ENCODE results near the gene ARL15.

GRCh38 chr5:54302267-54302687 lies 8.1 kb downstream of the ARL15 start:
- TF ChIP-seq MAX (IDR thresholded peaks at IDR 0.05; ENCODE audit: low read depth, low read length) = no peak
- TF ChIP-seq, protein P1, sequence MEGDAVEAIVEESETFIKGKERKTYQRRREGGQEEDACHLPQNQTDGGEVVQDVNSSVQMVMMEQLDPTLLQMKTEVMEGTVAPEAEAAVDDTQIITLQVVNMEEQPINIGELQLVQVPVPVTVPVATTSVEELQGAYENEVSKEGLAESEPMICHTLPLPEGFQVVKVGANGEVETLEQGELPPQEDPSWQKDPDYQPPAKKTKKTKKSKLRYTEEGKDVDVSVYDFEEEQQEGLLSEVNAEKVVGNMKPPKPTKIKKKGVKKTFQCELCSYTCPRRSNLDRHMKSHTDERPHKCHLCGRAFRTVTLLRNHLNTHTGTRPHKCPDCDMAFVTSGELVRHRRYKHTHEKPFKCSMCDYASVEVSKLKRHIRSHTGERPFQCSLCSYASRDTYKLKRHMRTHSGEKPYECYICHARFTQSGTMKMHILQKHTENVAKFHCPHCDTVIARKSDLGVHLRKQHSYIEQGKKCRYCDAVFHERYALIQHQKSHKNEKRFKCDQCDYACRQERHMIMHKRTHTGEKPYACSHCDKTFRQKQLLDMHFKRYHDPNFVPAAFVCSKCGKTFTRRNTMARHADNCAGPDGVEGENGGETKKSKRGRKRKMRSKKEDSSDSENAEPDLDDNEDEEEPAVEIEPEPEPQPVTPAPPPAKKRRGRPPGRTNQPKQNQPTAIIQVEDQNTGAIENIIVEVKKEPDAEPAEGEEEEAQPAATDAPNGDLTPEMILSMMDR (IDR thresholded peaks at IDR 0.05; ENCODE audit: low read depth, low read length) = no peak
- TF ChIP-seq POLR2A (IDR thresholded peaks at IDR 0.05; ENCODE audit: extremely low read depth, insufficient read length) = no peak
- TF ChIP-seq MYC (IDR thresholded peaks at IDR 0.05; ENCODE audit: low read depth, low read length) = no peak
